Type B pancreatic cell (in vitro differentiated cells): Measurements from ENCODE around the gene RIMS1. TPM values are rescaled to one million over a fixed set of nuclear protein-coding genes. Genes with fewer than 3 reads are reported as not detected.

Experiments used
- DNase-seq: peaks from one replicate; pipeline ENCODE4 v3.0.0; 2021; ENCODE audit warnings: mixed read lengths; ENCODE audit not compliant: unreplicated experiment; ENCODE audit errors: extremely low spot score
- H3K27ac Mint-ChIP-seq: 2 replicates; pipeline ENCODE4 v1.8.0; 2021; ENCODE audit warnings: mild to moderate bottlenecking, mixed read lengths
- H3K27me3 Mint-ChIP-seq: 2 replicates; pipeline ENCODE4 v1.8.0; 2021; ENCODE audit warnings: mixed read lengths
- H3K36me3 Mint-ChIP-seq: 2 replicates; pipeline ENCODE4 v1.8.0; 2021; ENCODE audit warnings: mixed read lengths
- H3K4me1 Mint-ChIP-seq: one replicate; pipeline ENCODE4 v1.8.0; 2021; ENCODE audit warnings: mixed read lengths; ENCODE audit not compliant: unreplicated experiment
- H3K4me3 Mint-ChIP-seq: 2 replicates; pipeline ENCODE4 v1.8.0; 2021; ENCODE audit warnings: mild to moderate bottlenecking, mixed read lengths
- H3K9me3 Mint-ChIP-seq: 2 replicates; pipeline ENCODE4 v1.8.0; 2021; ENCODE audit warnings: mixed read lengths
- total RNA-seq: library from RNA; stranded (reverse); gene quantifications from 2 replicates; pipeline ENCODE4 v1.2.1, GENCODE V29; 2021; ENCODE audit warnings: low replicate concordance
- TF ChIP-seq, protein P1 (sequence below): fragments of 200-600 bp; sonication (generic); conservative IDR thresholded peaks from 2 replicates; pipeline ENCODE4 v1.5.0; 2021; ENCODE audit warnings: antibody characterized with exemption, mild to moderate bottlenecking

The RIMS1 gene
- total RNA-seq, 1 donor from 2014 or later = 5.9 TPM

DNA sequence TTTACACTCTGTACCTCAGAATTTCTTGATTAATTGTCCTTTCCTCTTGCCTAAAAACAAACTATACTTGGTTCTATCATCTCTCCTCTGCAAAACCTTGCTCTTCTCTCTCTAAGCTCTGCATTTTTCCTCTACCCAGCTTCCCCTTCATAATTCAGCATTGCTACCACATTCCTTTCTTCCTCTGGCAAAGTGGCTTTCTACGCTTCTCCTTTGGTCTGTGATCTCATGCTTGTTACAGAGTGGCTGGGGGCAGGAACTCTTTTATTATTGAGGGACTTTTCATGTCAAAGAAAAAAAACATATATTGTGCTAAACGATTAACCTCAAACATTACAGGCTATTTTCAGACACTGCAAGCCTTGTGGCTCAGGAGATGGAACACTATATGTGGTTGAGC is 402.2 kb downstream of the RIMS1 start:
- Mint-ChIP-seq H3K27ac (no peak overlapping the region), H3K27me3 (peaks cover 2% of the 10 kb centered on the region), H3K36me3 (no peaks in the 10 kb centered on the region), H3K9me3 (no peaks in the 10 kb centered on the region), H3K4me1 (peaks cover 6% of the 10 kb centered on the region), H3K4me3 (no peak overlapping the region)
- TF ChIP-seq, protein P1, sequence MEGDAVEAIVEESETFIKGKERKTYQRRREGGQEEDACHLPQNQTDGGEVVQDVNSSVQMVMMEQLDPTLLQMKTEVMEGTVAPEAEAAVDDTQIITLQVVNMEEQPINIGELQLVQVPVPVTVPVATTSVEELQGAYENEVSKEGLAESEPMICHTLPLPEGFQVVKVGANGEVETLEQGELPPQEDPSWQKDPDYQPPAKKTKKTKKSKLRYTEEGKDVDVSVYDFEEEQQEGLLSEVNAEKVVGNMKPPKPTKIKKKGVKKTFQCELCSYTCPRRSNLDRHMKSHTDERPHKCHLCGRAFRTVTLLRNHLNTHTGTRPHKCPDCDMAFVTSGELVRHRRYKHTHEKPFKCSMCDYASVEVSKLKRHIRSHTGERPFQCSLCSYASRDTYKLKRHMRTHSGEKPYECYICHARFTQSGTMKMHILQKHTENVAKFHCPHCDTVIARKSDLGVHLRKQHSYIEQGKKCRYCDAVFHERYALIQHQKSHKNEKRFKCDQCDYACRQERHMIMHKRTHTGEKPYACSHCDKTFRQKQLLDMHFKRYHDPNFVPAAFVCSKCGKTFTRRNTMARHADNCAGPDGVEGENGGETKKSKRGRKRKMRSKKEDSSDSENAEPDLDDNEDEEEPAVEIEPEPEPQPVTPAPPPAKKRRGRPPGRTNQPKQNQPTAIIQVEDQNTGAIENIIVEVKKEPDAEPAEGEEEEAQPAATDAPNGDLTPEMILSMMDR = no peak
- no peak for DNase-seq

DNA sequence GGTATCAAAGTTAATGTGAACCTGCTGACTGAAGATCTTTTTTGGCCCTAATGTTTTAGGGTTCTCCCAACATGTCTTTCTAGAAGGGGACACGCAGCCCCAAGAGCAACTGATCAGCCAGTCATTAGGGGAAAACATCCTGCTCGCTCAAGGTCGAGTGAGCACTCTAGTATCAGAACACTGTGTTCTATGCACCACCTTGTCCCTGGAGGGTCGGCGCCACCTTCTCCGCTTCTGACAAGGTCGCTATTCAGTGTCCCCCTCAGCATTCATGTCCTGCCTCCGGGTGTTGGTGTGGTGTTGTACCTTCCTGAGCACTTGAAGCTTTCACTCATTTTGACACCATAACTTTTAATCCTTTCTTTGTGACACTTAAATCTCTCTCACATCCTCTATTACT is 404.3 kb downstream of the RIMS1 start:
- no peaks in the 10 kb centered on the region for H3K27me3 Mint-ChIP-seq
- DNase-seq = no peak
- H3K27ac Mint-ChIP-seq = no peak overlapping the region
- peaks cover 6% of the 10 kb centered on the region for H3K4me1 Mint-ChIP-seq
- TF ChIP-seq, protein P1 = no peak
- no peaks in the 10 kb centered on the region for H3K36me3 Mint-ChIP-seq
- H3K9me3 Mint-ChIP-seq = no peaks in the 10 kb centered on the region
- H3K4me3 Mint-ChIP-seq = no peak overlapping the region

DNA sequence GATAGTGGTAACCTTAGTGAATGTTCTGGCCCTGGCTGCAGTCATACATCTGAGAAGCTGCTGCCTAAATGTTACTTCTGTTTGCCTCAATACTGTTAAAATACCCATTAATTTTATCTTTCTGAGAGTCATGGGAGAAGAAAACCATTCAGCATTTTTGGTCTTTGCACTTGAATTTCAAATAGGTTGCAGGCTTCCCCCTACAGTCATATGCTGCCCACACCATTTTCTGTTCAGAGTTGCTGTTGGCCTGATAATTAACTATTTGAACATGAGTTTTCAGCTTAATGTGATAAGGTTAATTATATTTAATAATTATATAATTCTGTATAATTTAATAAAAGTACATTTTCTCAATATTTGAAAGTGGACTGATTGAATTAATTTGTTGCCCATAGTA is 410.0 kb downstream of the RIMS1 start:
- TF ChIP-seq, protein P1 = no peak
- no peaks in the 10 kb centered on the region for H3K9me3 Mint-ChIP-seq
- no peaks in the 10 kb centered on the region for H3K36me3 Mint-ChIP-seq
- DNase-seq = no peak
- H3K27ac Mint-ChIP-seq = no peak overlapping the region
- no peak overlapping the region for H3K4me3 Mint-ChIP-seq
- H3K4me1 Mint-ChIP-seq = no peaks in the 10 kb centered on the region
- H3K27me3 Mint-ChIP-seq = no peaks in the 10 kb centered on the region

DNA sequence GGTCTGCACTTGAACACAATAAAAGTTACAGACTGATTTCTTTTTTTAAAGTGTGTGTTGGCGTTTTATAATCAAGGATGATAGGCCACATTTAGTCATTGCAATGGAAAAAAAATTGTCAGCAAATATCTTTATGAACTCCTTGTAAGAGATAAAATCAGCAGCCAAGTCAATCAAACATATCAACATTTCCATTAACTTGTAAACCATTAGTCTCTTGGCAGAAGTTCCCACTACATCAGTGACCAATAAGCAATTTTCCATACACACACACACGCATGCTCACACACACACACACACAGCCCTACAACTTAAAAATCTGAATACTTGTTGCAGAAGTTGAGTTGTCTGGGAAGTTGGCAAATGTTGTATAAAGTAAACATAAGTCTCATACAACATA is 419.6 kb downstream of the RIMS1 start:
- no peaks in the 10 kb centered on the region for H3K27me3 Mint-ChIP-seq
- no peak for DNase-seq
- no peaks in the 10 kb centered on the region for H3K4me1 Mint-ChIP-seq
- no peaks in the 10 kb centered on the region for H3K9me3 Mint-ChIP-seq
- no peak overlapping the region for H3K4me3 Mint-ChIP-seq
- H3K36me3 Mint-ChIP-seq = no peaks in the 10 kb centered on the region
- TF ChIP-seq, protein P1 = no peak
- H3K27ac Mint-ChIP-seq = no peak overlapping the region

GRCh38 chr6:72316675-72317380 is 430.5 kb downstream of the RIMS1 start:
- TF ChIP-seq, protein P1 = no peak
- H3K27me3 Mint-ChIP-seq = no peaks in the 10 kb centered on the region
- no peak overlapping the region for H3K27ac Mint-ChIP-seq
- no peak overlapping the region for H3K4me3 Mint-ChIP-seq
- no peaks in the 10 kb centered on the region for H3K36me3 Mint-ChIP-seq
- H3K4me1 Mint-ChIP-seq = no peaks in the 10 kb centered on the region
- peak; percentile 42 for DNase-seq
- no peaks in the 10 kb centered on the region for H3K9me3 Mint-ChIP-seq
